ENCODE results near the gene RAPGEF4.

Gene RAPGEF4

DNA sequence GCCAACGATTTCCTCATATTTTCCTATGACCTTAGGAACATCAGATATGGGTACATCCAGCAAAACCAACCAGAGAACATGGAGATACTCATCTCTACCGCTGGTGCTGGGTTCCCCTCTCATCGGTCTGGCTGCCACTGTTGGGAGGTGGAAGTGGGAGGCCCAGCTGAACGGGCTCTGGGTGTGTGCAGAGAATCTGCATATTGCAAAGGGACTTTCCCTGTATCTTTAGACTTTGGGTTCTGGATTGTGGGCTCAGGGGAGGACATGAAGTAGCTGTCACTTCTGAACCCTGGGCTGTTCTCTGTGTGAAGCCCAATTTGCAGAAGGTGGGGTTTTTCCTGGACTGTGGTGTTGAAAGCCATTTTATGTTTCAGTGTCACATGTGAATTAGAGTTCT, 30.0 kb downstream of the RAPGEF4 start:
- TF ChIP-seq, protein P1, sequence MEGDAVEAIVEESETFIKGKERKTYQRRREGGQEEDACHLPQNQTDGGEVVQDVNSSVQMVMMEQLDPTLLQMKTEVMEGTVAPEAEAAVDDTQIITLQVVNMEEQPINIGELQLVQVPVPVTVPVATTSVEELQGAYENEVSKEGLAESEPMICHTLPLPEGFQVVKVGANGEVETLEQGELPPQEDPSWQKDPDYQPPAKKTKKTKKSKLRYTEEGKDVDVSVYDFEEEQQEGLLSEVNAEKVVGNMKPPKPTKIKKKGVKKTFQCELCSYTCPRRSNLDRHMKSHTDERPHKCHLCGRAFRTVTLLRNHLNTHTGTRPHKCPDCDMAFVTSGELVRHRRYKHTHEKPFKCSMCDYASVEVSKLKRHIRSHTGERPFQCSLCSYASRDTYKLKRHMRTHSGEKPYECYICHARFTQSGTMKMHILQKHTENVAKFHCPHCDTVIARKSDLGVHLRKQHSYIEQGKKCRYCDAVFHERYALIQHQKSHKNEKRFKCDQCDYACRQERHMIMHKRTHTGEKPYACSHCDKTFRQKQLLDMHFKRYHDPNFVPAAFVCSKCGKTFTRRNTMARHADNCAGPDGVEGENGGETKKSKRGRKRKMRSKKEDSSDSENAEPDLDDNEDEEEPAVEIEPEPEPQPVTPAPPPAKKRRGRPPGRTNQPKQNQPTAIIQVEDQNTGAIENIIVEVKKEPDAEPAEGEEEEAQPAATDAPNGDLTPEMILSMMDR (conservative IDR thresholded peaks at IDR 0.05; ENCODE audit: low read depth, low read length): no peak
- Histone ChIP-seq H3K4me3 (IDR thresholded peaks at IDR 0.05; ENCODE audit: insufficient read depth, low read depth, low read length) (no peak overlapping the region), H3K4me2 (no peak overlapping the region), H3K79me2 (ENCODE audit: insufficient read depth, low read depth) (no peaks in the 10 kb centered on the region), H3K9ac (no peak overlapping the region), H3K27me3 (ENCODE audit: insufficient read depth, low read depth) (no peaks in the 10 kb centered on the region), H3K4me1 (ENCODE audit: low read depth, poor library complexity, severe bottlenecking) (no peaks in the 10 kb centered on the region), H2AFZ (ENCODE audit: low read depth) (no peak overlapping the region), H3K27ac (no peak overlapping the region), H3K36me3 (ENCODE audit: insufficient read depth) (no peaks in the 10 kb centered on the region), H4K20me1 (ENCODE audit: insufficient read depth) (no peaks in the 10 kb centered on the region)

DNA sequence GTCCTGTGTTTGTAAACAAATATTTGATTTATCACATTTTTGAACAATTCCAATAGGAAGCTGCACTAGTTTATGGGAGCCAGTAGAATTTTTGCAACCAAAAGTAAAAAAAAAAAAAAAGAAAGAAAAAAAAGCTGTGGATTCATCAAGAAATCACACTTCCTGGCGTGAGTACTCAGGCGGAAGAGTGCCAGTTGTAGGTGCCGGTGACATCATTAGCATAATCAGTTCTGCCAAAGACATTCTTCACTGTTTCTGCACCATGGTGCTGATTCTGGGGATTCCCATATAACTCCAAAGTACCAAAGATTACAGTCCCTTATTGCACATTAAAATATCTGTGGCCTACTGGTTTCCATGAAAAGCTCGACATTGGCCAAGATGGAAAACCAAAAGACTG, 32.8 kb downstream of the RAPGEF4 start:
- Histone ChIP-seq H3K4me1 (ENCODE audit: low read depth, poor library complexity, severe bottlenecking) (no peaks in the 10 kb centered on the region), H2AFZ (ENCODE audit: low read depth) (no peak overlapping the region), H4K20me1 (ENCODE audit: insufficient read depth) (no peaks in the 10 kb centered on the region), H3K4me2 (no peak overlapping the region), H3K27ac (no peak overlapping the region), H3K9ac (no peak overlapping the region), H3K36me3 (ENCODE audit: insufficient read depth) (no peaks in the 10 kb centered on the region), H3K27me3 (ENCODE audit: insufficient read depth, low read depth) (no peaks in the 10 kb centered on the region), H3K4me3 (IDR thresholded peaks at IDR 0.05; ENCODE audit: insufficient read depth, low read depth, low read length) (no peak overlapping the region), H3K79me2 (ENCODE audit: insufficient read depth, low read depth) (no peaks in the 10 kb centered on the region)
- TF ChIP-seq, protein P1 (conservative IDR thresholded peaks at IDR 0.05; ENCODE audit: low read depth, low read length): no peak

DNA sequence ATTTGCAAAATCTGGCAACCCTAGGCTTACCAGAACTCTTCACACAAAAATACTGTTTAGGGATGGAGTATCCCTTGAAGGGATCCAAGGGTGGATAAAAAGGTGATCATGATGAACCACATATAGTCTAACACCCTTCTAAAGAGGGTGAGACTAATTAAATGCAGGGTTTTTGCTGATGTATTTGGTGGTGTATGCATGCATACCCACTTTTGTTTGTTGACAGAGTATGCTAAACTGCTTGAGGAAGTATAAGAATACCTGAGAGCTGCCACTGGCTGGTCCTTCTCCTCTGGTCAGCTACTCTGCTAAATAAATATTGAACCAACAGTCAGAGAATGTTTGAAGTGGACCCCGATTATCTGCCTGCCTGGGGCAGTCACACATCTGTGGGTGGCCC, 34.2 kb downstream of the RAPGEF4 start:
- H3K27ac ChIP-seq: no peak overlapping the region
- TF ChIP-seq, protein P1 (conservative IDR thresholded peaks at IDR 0.05; ENCODE audit: low read depth, low read length): no peak
- H3K27me3 ChIP-seq (ENCODE audit: insufficient read depth, low read depth): no peaks in the 10 kb centered on the region
- H3K36me3 ChIP-seq (ENCODE audit: insufficient read depth): no peaks in the 10 kb centered on the region
- H3K4me1 ChIP-seq (ENCODE audit: low read depth, poor library complexity, severe bottlenecking): no peaks in the 10 kb centered on the region
- H3K4me2 ChIP-seq: no peak overlapping the region
- no peak overlapping the region for H3K4me3 ChIP-seq (IDR thresholded peaks at IDR 0.05; ENCODE audit: insufficient read depth, low read depth, low read length)
- H3K9ac ChIP-seq: no peak overlapping the region
- no peak overlapping the region for H2AFZ ChIP-seq (ENCODE audit: low read depth)
- H4K20me1 ChIP-seq (ENCODE audit: insufficient read depth): no peaks in the 10 kb centered on the region
- H3K79me2 ChIP-seq (ENCODE audit: insufficient read depth, low read depth): no peaks in the 10 kb centered on the region

DNA sequence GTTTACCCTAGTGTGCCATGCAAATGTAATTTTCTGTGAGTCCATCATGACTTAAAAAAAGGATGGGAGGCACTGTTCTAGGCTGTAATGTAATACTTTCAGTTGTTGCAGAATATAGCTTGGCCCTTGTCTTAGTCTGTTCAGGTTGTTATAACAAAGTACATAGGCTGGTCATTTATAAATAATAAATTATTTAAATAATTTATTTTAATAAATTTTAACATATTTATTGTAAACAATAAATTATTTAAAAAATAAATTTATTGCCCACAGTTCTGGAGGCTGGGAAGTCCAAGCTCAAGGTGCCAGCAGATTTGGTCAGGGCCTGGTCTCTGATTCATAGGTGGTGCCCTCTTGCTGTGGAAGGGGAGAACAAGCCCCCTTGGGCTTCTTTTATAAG, 35.2 kb downstream of the RAPGEF4 start:
- Histone ChIP-seq H3K27me3 (ENCODE audit: insufficient read depth, low read depth) (no peaks in the 10 kb centered on the region), H3K9ac (no peak overlapping the region), H3K79me2 (ENCODE audit: insufficient read depth, low read depth) (no peaks in the 10 kb centered on the region), H2AFZ (ENCODE audit: low read depth) (no peak overlapping the region), H3K4me1 (ENCODE audit: low read depth, poor library complexity, severe bottlenecking) (no peaks in the 10 kb centered on the region), H4K20me1 (ENCODE audit: insufficient read depth) (no peaks in the 10 kb centered on the region), H3K27ac (no peak overlapping the region), H3K4me2 (no peak overlapping the region), H3K36me3 (ENCODE audit: insufficient read depth) (no peaks in the 10 kb centered on the region), H3K4me3 (IDR thresholded peaks at IDR 0.05; ENCODE audit: insufficient read depth, low read depth, low read length) (no peak overlapping the region)
- TF ChIP-seq, protein P1 (conservative IDR thresholded peaks at IDR 0.05; ENCODE audit: low read depth, low read length): no peak

Measured in KMS-11 (cell line).